LNCaP clone FGC (cell line): Measurements from ENCODE around the gene ITPA.
A peak's percentile ranks its signal among the peaks of the same experiment; 100 is the strongest.
"Not testable (repeated sequence)": the region's sequence is repeated elsewhere in the genome, so short reads cannot be mapped to it uniquely, and the experiment has no call there.

ENCODE experiments used
- DNase-seq: peaks from one replicate; pipeline ENCODE4 v3.0.0-alpha.2; 2011; ENCODE audit warnings: low read depth
- H3K4me3 ChIP-seq: 2 replicates; pipeline ENCODE4 v1.5.1; 2011; ENCODE audit warnings: mild to moderate bottlenecking, low read depth, low read length, control low read depth
- TF ChIP-seq, protein P1 (sequence below): IDR thresholded peaks from 2 replicates; pipeline ENCODE4 v1.5.1; 2012; ENCODE audit warnings: mild to moderate bottlenecking; ENCODE audit not compliant: control insufficient read depth, insufficient read depth; ENCODE audit errors: extremely low read depth

Gene ITPA

DNA sequence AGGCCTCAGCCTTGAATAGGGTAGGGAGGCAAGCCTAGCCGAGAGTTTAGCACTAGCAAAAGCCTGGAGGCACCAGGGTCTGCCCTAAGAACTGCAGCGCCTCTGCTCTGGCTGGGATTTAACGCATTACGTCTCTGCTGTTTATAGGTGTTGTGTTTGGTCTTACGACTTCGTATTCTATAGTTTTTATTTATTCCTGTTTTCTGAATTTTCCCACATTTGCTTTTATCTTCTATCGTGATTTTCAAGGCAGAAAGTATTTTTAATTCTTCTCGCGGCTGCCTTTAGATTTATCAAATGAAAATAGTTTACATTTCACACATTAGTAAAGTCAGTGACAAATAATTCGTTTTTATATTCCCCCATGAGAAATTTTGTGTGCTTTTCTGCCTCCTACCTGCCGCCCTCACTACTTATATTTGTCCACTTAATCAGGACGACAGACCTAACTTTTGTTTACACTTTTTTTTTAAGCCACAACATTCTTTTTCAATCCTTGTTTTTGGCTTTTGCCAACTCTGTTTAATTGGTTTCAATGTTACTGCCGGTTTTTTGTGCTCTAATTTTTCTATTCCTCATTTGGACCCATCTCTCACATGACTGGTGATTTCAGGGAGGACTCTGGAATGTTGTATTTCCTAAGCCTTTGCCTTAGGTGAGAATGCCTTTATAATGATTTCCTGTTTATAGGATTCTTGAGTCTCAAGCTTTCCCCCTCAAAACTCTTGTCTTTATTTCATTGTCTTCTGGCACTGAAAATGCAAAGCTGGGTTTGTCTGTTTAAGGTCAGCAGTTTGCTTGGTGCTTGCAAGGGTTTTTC lies 34.6 kb upstream of the ITPA start:
- no peak for DNase-seq
- TF ChIP-seq, protein P1, sequence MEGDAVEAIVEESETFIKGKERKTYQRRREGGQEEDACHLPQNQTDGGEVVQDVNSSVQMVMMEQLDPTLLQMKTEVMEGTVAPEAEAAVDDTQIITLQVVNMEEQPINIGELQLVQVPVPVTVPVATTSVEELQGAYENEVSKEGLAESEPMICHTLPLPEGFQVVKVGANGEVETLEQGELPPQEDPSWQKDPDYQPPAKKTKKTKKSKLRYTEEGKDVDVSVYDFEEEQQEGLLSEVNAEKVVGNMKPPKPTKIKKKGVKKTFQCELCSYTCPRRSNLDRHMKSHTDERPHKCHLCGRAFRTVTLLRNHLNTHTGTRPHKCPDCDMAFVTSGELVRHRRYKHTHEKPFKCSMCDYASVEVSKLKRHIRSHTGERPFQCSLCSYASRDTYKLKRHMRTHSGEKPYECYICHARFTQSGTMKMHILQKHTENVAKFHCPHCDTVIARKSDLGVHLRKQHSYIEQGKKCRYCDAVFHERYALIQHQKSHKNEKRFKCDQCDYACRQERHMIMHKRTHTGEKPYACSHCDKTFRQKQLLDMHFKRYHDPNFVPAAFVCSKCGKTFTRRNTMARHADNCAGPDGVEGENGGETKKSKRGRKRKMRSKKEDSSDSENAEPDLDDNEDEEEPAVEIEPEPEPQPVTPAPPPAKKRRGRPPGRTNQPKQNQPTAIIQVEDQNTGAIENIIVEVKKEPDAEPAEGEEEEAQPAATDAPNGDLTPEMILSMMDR = no peak
- H3K4me3 ChIP-seq = peak overlapping the region; percentile 88

DNA sequence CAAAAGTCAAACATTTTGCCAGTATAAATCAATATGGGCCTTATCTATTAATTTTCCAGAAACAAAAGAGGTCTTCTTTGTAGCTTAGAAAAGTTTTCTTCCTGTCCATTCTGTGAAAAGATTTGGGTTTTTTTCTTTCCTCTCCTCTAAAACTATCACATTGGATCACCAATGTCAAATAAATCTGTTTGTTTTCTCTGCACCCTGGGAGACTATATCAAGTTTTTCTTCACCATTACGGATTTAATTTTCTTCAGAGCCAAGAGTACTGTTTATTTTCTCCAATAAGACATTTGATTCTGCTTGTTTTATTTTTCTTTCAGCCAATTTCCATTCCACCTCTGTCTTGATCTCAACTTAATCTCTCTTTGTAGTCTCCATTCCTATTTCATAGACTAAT lies 34.0 kb upstream of the ITPA start:
- H3K4me3 ChIP-seq = no peak overlapping the region
- TF ChIP-seq, protein P1 = no peak
- no peak for DNase-seq

DNA sequence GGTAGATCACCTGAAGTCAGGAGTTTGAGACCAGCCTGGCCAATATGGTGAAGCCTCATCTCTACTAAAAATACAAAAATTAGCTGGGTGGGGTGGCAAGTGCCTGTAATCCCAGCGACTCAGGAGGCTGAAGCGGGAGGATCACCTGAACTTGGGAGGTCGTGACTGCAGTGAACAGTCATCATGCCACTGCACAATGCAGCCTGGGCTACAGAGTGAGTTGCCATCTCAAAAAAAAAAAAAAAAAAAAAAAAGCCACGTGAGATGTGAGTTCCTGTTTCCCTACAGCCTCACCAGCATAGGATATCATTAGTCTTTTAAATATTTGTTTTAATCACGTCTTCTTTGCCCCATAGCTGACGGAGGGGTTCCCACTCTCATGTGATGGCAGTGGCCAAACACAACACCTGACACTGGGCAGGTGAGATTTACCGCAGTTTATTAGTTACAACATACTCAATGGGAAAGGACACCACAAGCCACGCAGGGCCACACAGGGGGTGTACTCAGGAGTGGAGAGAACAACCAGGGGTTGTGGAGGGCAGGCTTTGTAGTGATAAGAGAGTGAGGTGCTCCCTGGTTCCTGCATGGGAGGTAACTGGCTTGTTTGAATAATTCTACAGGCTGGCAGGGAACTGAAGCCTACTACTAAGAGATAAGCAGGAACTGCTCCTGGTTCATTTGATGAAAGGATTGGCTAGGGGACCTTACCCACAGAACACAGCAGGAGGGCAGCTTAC lies 31.4 kb upstream of the ITPA start:
- no peak for DNase-seq
- H3K4me3 ChIP-seq = no peak overlapping the region
- TF ChIP-seq, protein P1 = no peak

DNA sequence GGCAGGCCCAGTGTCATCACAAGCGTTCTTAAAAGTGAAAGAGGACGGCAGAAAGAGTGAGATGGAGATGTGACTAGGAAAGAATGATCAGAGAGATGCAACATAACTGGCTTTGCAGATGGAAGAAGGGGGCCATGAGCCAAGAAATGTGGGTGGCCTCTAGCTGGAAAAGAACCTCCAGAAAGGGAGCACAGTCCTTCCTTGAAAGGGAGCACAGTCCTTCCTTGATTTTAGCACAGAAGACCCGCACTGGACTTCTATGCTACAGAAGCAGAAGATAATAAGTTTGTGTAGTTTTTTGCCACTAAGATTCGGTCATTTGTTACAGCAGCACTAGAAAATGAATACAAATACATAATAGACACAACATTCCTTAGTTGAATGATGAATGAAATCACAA lies 29.0 kb upstream of the ITPA start:
- no peak for DNase-seq
- H3K4me3 ChIP-seq = no peak overlapping the region
- TF ChIP-seq, protein P1 = no peak

DNA sequence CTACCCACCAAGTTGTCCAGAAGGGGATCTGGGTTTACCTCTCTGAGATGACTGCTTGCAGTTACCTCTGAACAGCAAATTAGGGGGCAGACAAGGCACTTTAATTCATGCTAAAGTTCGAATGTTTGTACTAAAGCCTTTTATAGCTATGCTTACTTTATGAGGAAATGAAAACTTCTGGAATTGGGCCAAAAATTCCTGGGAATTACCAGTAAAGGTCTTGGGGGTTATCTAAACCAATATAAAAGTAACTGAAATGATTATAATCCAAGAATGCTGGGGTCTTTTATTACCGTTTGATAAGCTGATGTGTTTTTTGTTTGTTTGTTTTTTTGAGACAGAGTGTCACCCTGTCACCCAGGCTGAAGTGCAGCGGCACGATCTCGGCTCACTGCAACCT lies 28.0 kb upstream of the ITPA start:
- TF ChIP-seq, protein P1 = no peak
- no peak overlapping the region for H3K4me3 ChIP-seq
- no peak for DNase-seq

DNA sequence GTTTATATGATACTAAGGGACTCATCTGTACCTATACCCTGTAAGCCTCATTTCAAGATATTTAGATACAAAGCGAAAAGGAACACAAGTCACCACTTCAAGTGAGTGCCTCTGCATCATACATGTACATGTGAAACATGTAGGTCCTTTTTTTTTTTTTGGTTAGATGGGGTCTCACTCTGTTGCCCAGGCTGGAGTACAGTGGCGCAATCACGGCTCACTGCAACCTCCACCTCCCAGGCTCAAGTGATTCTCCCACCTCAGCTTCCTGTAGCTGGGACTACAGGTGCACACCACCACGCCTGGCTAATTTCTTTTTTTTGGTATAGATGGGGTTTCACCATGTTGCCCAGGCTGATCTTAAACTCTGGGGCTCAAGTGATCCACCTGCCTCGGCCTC lies 26.9 kb upstream of the ITPA start:
- not testable (repeated sequence) for H3K4me3 ChIP-seq, DNase-seq

DNA sequence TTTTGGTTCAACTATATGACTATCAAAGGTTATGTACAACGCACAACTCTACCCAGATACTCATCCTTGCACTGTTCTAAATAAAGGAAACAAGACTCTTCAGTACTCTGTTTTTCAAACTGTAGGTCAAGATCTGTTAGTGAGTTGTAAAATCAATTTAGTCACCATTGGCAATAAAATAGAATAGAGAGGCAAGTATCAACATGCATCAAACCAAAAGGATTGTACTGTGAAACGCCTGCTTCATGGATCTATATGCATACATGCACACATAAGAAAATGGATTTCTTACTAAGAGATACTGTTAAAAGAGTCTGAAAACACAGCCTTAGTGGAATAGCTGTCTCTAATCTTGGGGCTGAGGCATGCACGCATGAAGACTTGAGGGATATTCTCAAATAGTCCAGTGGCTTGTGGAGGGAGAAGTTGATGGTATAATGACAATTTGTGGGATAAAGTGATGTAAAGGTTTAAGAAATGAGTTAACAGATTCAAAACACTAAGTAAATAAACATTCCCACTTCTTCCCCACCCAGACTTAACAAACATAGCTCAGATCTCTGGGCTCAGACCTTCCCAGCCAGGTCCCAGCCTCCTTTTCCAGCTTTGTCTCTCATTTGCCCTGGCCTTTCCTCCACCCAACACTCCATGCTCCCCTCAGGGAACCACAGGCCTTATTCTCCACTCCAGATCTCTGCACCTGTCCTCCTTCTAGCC lies 25.2 kb upstream of the ITPA start:
- DNase-seq = no peak
- TF ChIP-seq, protein P1 = no peak
- H3K4me3 ChIP-seq = no peak overlapping the region

DNA sequence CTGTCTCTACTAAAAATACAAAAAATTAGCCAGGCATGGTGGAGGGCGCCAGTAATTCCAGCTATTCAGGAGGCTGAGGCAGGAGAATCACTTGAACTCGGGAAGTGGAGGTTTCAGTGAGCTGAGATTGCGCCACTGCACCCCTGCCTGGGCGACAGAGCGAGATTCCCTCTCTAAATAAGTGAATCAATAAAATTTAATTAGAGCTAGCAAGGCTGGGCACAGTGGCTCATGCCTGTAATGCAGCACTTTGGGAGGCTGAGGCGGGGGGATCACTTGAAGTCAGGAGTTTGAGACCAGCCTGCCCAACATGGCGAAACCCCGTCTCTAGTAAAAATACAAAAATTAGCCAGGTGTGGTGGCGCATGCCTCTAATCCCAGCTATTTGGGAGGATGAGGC lies 21.4 kb upstream of the ITPA start:
- DNase-seq, H3K4me3 ChIP-seq: not testable (repeated sequence)
